IMR-90 (cell line): Measurements from ENCODE around the gene DPP8. TPM values are rescaled to one million over a fixed set of nuclear protein-coding genes. Genes with fewer than 3 reads are reported as not detected.

Experiments
- ATAC-seq: fragments of 200-7000 bp; cut with Tn5 transposase; 2 replicates; pipeline ENCODE4 v1.9.1; 2020; ENCODE audit warnings: low read depth, mild to moderate bottlenecking, moderate library complexity
- BruUV-seq: library from RNA; stranded (reverse); fragments of 400-500 nt; replicated peaks from 2 replicates; lab custom pipeline; 2021; lab: Mats Ljungman, UMichigan
- CTCF ChIA-PET: fragments of 300-600 bp; formaldehyde crosslinking; extraction: SDS; loops from one replicate; lab custom pipeline; 2021; ENCODE audit warnings: antibody characterized with exemption; lab: Yijun Ruan, JAX
- POLR2A ChIA-PET: fragments of 300-600 bp; sonication (Branson Sonifier 250); formaldehyde crosslinking; loops from one replicate; lab custom pipeline; 2022; ENCODE audit warnings: antibody characterized with exemption; ENCODE audit not compliant: unreplicated experiment; lab: Charles Lee
- DNase-seq: peaks from one replicate; pipeline ENCODE4 v3.0.0; 2013
- H2AFZ ChIP-seq: replicated peaks from 2 replicates; pipeline ENCODE3; 2013; ENCODE audit warnings: low read length, mild to moderate bottlenecking; ENCODE audit not compliant: poor library complexity
- H2AK5ac ChIP-seq: 2 replicates; pipeline ENCODE4 v1.6.1; 2013; ENCODE audit warnings: low read depth, low read length, inconsistent platforms
- H2AK9ac ChIP-seq: replicated peaks from 2 replicates; pipeline ENCODE3; 2013; ENCODE audit warnings: mild to moderate bottlenecking, low read depth, low read length, moderate library complexity; ENCODE audit not compliant: poor library complexity
- H2BK120ac ChIP-seq: 2 replicates; pipeline ENCODE4 v1.6.1; 2013; ENCODE audit warnings: low read depth, low read length, inconsistent platforms
- H2BK15ac ChIP-seq: 3 replicates; pipeline ENCODE4 v1.6.1; 2013; ENCODE audit warnings: low read depth, low read length, inconsistent platforms
- H2BK20ac ChIP-seq: 2 replicates; pipeline ENCODE4 v1.6.1; 2013; ENCODE audit warnings: low read depth, mild to moderate bottlenecking, inconsistent platforms, low read length, moderate library complexity
- H2BK5ac ChIP-seq: 2 replicates; pipeline ENCODE4 v1.6.1; 2013; ENCODE audit warnings: mild to moderate bottlenecking, low read depth, low read length, inconsistent platforms; ENCODE audit not compliant: poor library complexity, severe bottlenecking
- H3K14ac ChIP-seq: replicated peaks from 2 replicates; pipeline ENCODE4 v1.6.1; 2013; ENCODE audit warnings: low read depth, low read length, inconsistent platforms
- H3K18ac ChIP-seq: 2 replicates; pipeline ENCODE4 v1.6.1; 2013; ENCODE audit warnings: low read depth, low read length, control low read depth
- H3K23ac ChIP-seq: 2 replicates; pipeline ENCODE4 v1.6.1; 2013; ENCODE audit warnings: low read depth, low read length, inconsistent platforms
- H3K27ac ChIP-seq: 2 replicates; pipeline ENCODE4 v1.5.1; 2013; ENCODE audit warnings: mild to moderate bottlenecking, control low read depth, low read length; ENCODE audit not compliant: insufficient read depth
- H3K27me3 ChIP-seq: 2 replicates; pipeline ENCODE4 v1.6.1; 2013; ENCODE audit warnings: low read length; ENCODE audit not compliant: control insufficient read depth, insufficient read depth
- H3K36me3 ChIP-seq: 2 replicates; pipeline ENCODE4 v1.6.1; 2013; ENCODE audit warnings: low read length, mixed read lengths; ENCODE audit not compliant: control insufficient read depth, insufficient read depth
- H3K4ac ChIP-seq: 2 replicates; pipeline ENCODE4 v1.6.1; 2013; ENCODE audit warnings: low read depth, low read length, inconsistent platforms
- H3K4me1 ChIP-seq: 2 replicates; pipeline ENCODE4 v1.6.1; 2013; ENCODE audit warnings: low read length, mixed read lengths; ENCODE audit not compliant: control insufficient read depth, insufficient read depth
- H3K4me2 ChIP-seq: 2 replicates; pipeline ENCODE4 v1.6.1; 2013; ENCODE audit warnings: low read depth, mild to moderate bottlenecking, control low read depth, low read length, moderate library complexity
- H3K4me3 ChIP-seq: 2 replicates; pipeline ENCODE4 v1.5.1; 2013; ENCODE audit warnings: low read depth, mild to moderate bottlenecking, control low read depth, low read length, moderate library complexity; ENCODE audit not compliant: insufficient read depth
- H3K56ac ChIP-seq: 2 replicates; pipeline ENCODE4 v1.6.1; 2013; ENCODE audit warnings: low read length, inconsistent platforms; ENCODE audit not compliant: insufficient read depth; ENCODE audit errors: extremely low read depth
- H3K79me1 ChIP-seq, 2 experiments: 2 replicates each; pipeline ENCODE4 v1.6.1; 2013; ENCODE audit warnings: low read length in 2 of 2, inconsistent platforms in 1 of 2, low read depth in 1 of 2
- H3K9ac ChIP-seq: 2 replicates; pipeline ENCODE4 v1.6.1; 2013; ENCODE audit warnings: low read depth, low read length, control low read depth
- H3K9me1 ChIP-seq: 2 replicates; pipeline ENCODE4 v1.6.1; 2013; ENCODE audit warnings: low read length, inconsistent platforms; ENCODE audit not compliant: insufficient read depth
- H3K9me3 ChIP-seq: 2 replicates; pipeline ENCODE4 v1.6.1; 2013; ENCODE audit warnings: low read length; ENCODE audit not compliant: control insufficient read depth, insufficient read depth
- H4K20me1 ChIP-seq: 2 replicates; pipeline ENCODE4 v1.6.1; 2013; ENCODE audit warnings: low read length, inconsistent platforms; ENCODE audit not compliant: insufficient read depth
- H4K5ac ChIP-seq: 2 replicates; pipeline ENCODE4 v1.6.1; 2013; ENCODE audit warnings: mild to moderate bottlenecking, low read depth, low read length, control low read depth
- H4K8ac ChIP-seq, 2 experiments: 2 replicates each; pipeline ENCODE4 v1.6.1; 2013; ENCODE audit warnings: low read depth in 2 of 2, low read length in 2 of 2, control low read depth in 1 of 2, inconsistent platforms in 1 of 2
- H4K91ac ChIP-seq: 2 replicates; pipeline ENCODE4 v1.6.1; 2013; ENCODE audit warnings: low read depth, low read length, inconsistent platforms; ENCODE audit not compliant: insufficient read depth
- CEBPB ChIP-seq: IDR thresholded peaks from 2 replicates; pipeline ENCODE4 v1.6.1; 2012; ENCODE audit warnings: low read depth, low read length, improper control_type of control experiment
- USF2 ChIP-seq: fragments of 150-350 bp; IDR thresholded peaks from 2 replicates; pipeline ENCODE4 v1.6.1; 2017; ENCODE audit warnings: mild to moderate bottlenecking, antibody characterized with exemption, low read length, low read depth
- WGBS, 2 experiments: methylation state at CpG; one replicate each; pipeline versions ENCODE4 v1.1.5 to v1.1.7; 2013; ENCODE audit warnings: missing lambda C conversion rate in 2 of 2; ENCODE audit not compliant: insufficient read length in 1 of 2; ENCODE audit errors: extremely low coverage in 2 of 2; 5-methylcytosine and 5-hydroxymethylcytosine counted together
- dilution Hi-C: fragments of 300-500 bp; cut with HindIII; formaldehyde crosslinking; loops from one replicate; pipeline ENCODE4 v1.14.3; 2018; ENCODE audit warnings: low sequenced_read_pairs; ENCODE audit not compliant: unreplicated experiment
- in situ Hi-C: fragments of 300-500 bp; cut with MboI; formaldehyde crosslinking; loops from 3 replicates; pipeline ENCODE4 v1.14.3; 2019; ENCODE audit warnings: low sequenced_read_pairs, inconsistent platforms, mixed read lengths
- intact Hi-C: fragments of 100-400 bp; cut with micrococcal nuclease; formaldehyde crosslinking; loops from 2 replicates; pipeline ENCODE4 v1.10.0; 2022
- polyA plus RNA-seq, 3 experiments: library from polyadenylated mRNA; depleted of rRNA; stranded (reverse); fragments of >200 nt; gene quantifications; 2 replicates each; pipeline ENCODE4 v1.2.3, GENCODE V29; 2012; ENCODE audit warnings: low replicate concordance in 1 of 3
- total RNA-seq: library from RNA; depleted of rRNA; stranded (reverse); fragments of >200 nt; gene quantifications from 2 replicates; pipeline ENCODE4 v1.2.3, GENCODE V29; 2012

DPP8 gene
- total and polyA plus RNA-seq, 2 of the 4 experiments (the other 2 are of a cell fraction), result 10.7 to 29.4 TPM

- ChIA-PET CTCF (no interaction called here), POLR2A (no interaction called here)
- dilution Hi-C loops (no loop called here), in situ Hi-C loops (no loop called here), intact Hi-C loops (no loop called here)
- H2AFZ ChIP-seq, result peak overlapping the region; percentile 1
- peaks cover 0 to 26% of the 10 kb centered on the region in 2 experiments; a peak in 2 of 4 replicates for H3K79me1 ChIP-seq
- no peak overlapping the region for H4K91ac ChIP-seq
- H4K20me1 ChIP-seq, result no peaks in the 10 kb centered on the region
- peak overlapping the region; percentile 71; the same call in 1 of the 2 replicates for H2AK5ac ChIP-seq
- ATAC-seq, result no peak
- peaks cover 2% of the 10 kb centered on the region; the same call in 1 of the 2 replicates for H3K27me3 ChIP-seq
- H3K4ac ChIP-seq, result 0 out of 2 replicates have a peak overlapping the region, but pooled peaks have one; percentile 29
- H3K4me3 ChIP-seq, result no peak overlapping the region
- H3K36me3 ChIP-seq, result no peaks in the 10 kb centered on the region
- H2BK20ac ChIP-seq, result no peak overlapping the region
- no CpG with 5 or more reads among the region's 8 CpGs for WGBS, 2 experiments
- peak overlapping the region; percentile 10; the same call in 1 of the 2 replicates for H2BK120ac ChIP-seq
- H4K5ac ChIP-seq, result no peak overlapping the region; the same call in 1 of the 2 replicates
- H3K14ac ChIP-seq, result 0 out of 2 replicates have a peak overlapping the region, but pooled peaks have one; percentile 81
- H3K56ac ChIP-seq, result no peak overlapping the region
- H3K4me2 ChIP-seq, result no peak overlapping the region
- H3K23ac ChIP-seq, result peak overlapping the region; percentile 59; the same call in 1 of the 2 replicates
- 0 out of 2 replicates have a peak, but pooled peaks cover 14% of the 10 kb centered on the region for H3K9me1 ChIP-seq
- H2BK15ac ChIP-seq, result no peak overlapping the region
- H2BK5ac ChIP-seq, result no peak overlapping the region
- H4K8ac ChIP-seq, result peak overlapping the region in 1 of 2 experiments; percentile 37; a peak in 1 of 4 replicates
- peaks cover 16% of the 10 kb centered on the region for H3K4me1 ChIP-seq
- TF ChIP-seq USF2 (no peak), CEBPB (no peak)
- H3K9ac ChIP-seq, result no peak overlapping the region
- DNase-seq, result peak; percentile 33
- no TSS peak for BruUV-seq
- no peak overlapping the region for H2AK9ac ChIP-seq
- no peaks in the 10 kb centered on the region for H3K9me3 ChIP-seq
- H3K27ac ChIP-seq, result no peak overlapping the region
- H3K18ac ChIP-seq, result no peak overlapping the region
These were observed 100.6 kb downstream of the DPP8 start for GRCh38 chr15:65416845-65417416.
